Left colon (tissue), 2 donors: Measurements from ENCODE around the gene NDUFS4. TPM values are rescaled to one million over a fixed set of nuclear protein-coding genes. Genes with fewer than 3 reads are reported as not detected.

Source experiments
- total RNA-seq, 2 donors: library from RNA; stranded (reverse); fragmentation: NEBNext Ultra II Directional; extraction: Animal tissue kit (Norgen Biotek cat#: 25700); gene quantifications; one replicate each; pipeline ENCODE4 v1.2.1, GENCODE V29; 2021
- donor health status: DM: no; HTN: no; CAD: no.
- donor health status: DM: yes; HTN: yes; CAD: no.

NDUFS4 gene
- total RNA-seq, 2 donors from 2014 or later, result 92.6 to 97.3 TPM

Other genes with a start within 250 kb of the NDUFS4 start
- gene FST, start 80.0 kb upstream of the NDUFS4 start, total RNA-seq, result 1 to 10 TPM; 1.3 to 4.2 TPM